ENCODE results near the gene ARHGAP15. TPM values are rescaled to one million over a fixed set of nuclear protein-coding genes. Genes with fewer than 3 reads are reported as not detected.

Gene ARHGAP15
- polyA plus RNA-seq (0.30 TPM in 1 of 2 replicates, not detected in the other), polyA minus RNA-seq (not detected in 2 replicates)

GRCh38 chr2:143128681-143129580 lies at the start of gene ARHGAP15:
ARHGAP15 (plus strand) TSS chr2:143129419.
- TF ChIP-seq CTCF (IDR thresholded peaks at IDR 0.05; ENCODE audit: poor library complexity, severe bottlenecking), result no peak
- no peak for TF ChIP-seq TAF1 (IDR thresholded peaks at IDR 0.05; ENCODE audit: low read depth)
- no peak for TF ChIP-seq MXI1 (conservative IDR thresholded peaks at IDR 0.05; ENCODE audit: poor library complexity, severe bottlenecking)
- TF ChIP-seq REST (IDR thresholded peaks at IDR 0.05; ENCODE audit: borderline replicate concordance), result no peak
- TF ChIP-seq SMC3 (conservative IDR thresholded peaks at IDR 0.05; ENCODE audit: poor library complexity), result no peak
- TF ChIP-seq RAD21 (conservative IDR thresholded peaks at IDR 0.05), result no peak
- no peak for TF ChIP-seq EZH2 (IDR thresholded peaks at IDR 0.05; ENCODE audit: borderline replicate concordance, insufficient read depth, low read length, poor library complexity, severe bottlenecking)
- TF ChIP-seq EP300 (conservative IDR thresholded peaks at IDR 0.05; ENCODE audit: poor library complexity, severe bottlenecking), result no peak
- H4K20me1 ChIP-seq (ENCODE audit: insufficient read depth), result no peaks in the 10 kb centered on the region
- H3K9me3 ChIP-seq (ENCODE audit: low read length), result no peaks in the 10 kb centered on the region
- H3K4me3 ChIP-seq (ENCODE audit: low read length), result no peak within 1 kb of the TSS
- H3K9ac ChIP-seq (ENCODE audit: low read length), result no peak within 1 kb of the TSS
- no peaks in the 10 kb centered on the region for H3K27me3 ChIP-seq (ENCODE audit: insufficient read depth, low read depth, low read length)
- no peaks in the 10 kb centered on the region for H3K9me2 ChIP-seq (ENCODE audit: insufficient read depth, low read length)
- H3K36me3 ChIP-seq (ENCODE audit: insufficient read depth, low read length), result no peaks in the 10 kb centered on the region
- H3K27ac ChIP-seq (ENCODE audit: low read length), result no peak within 1 kb of the TSS
- no peak within 1 kb of the TSS for H3K4me2 ChIP-seq (ENCODE audit: low read length)
- no peaks in the 10 kb centered on the region for H3F3A ChIP-seq (ENCODE audit: insufficient read depth, low read length, poor library complexity, severe bottlenecking)
- H3K79me2 ChIP-seq (replicated peaks; ENCODE audit: insufficient read depth, low read length), result no peaks in the 10 kb centered on the region
- no peak within 1 kb of the TSS for H2AFZ ChIP-seq (ENCODE audit: low read depth, low read length)

- no peaks in the 10 kb centered on the region for H3K27me3 ChIP-seq (ENCODE audit: insufficient read depth, low read depth, low read length)
- H2AFZ ChIP-seq (ENCODE audit: low read depth, low read length), result no peak overlapping the region
- H3K4me3 ChIP-seq (ENCODE audit: low read length), result no peak overlapping the region
- no peaks in the 10 kb centered on the region for H3K36me3 ChIP-seq (ENCODE audit: insufficient read depth, low read length)
- H4K20me1 ChIP-seq (ENCODE audit: insufficient read depth), result no peaks in the 10 kb centered on the region
- no peak overlapping the region for H3K9ac ChIP-seq (ENCODE audit: low read length)
- H3K27ac ChIP-seq (ENCODE audit: low read length), result no peak overlapping the region
- H3K9me2 ChIP-seq (ENCODE audit: insufficient read depth, low read length), result no peaks in the 10 kb centered on the region
- no peak for TF ChIP-seq EZH2 (IDR thresholded peaks at IDR 0.05; ENCODE audit: borderline replicate concordance, insufficient read depth, low read length, poor library complexity, severe bottlenecking)
- no peak for TF ChIP-seq TAF1 (IDR thresholded peaks at IDR 0.05; ENCODE audit: low read depth)
- TF ChIP-seq POLR2AphosphoS5 (IDR thresholded peaks at IDR 0.05), result no peak
- TF ChIP-seq REST (IDR thresholded peaks at IDR 0.05; ENCODE audit: borderline replicate concordance), result no peak
- no peak for TF ChIP-seq MXI1 (conservative IDR thresholded peaks at IDR 0.05; ENCODE audit: poor library complexity, severe bottlenecking)
- no peak for TF ChIP-seq SMC3 (conservative IDR thresholded peaks at IDR 0.05; ENCODE audit: poor library complexity)
- no peak for TF ChIP-seq RAD21 (conservative IDR thresholded peaks at IDR 0.05)
- TF ChIP-seq CTCF (IDR thresholded peaks at IDR 0.05; ENCODE audit: poor library complexity, severe bottlenecking), result no peak
- no peak for TF ChIP-seq EP300 (conservative IDR thresholded peaks at IDR 0.05; ENCODE audit: poor library complexity, severe bottlenecking)
- H3F3A ChIP-seq (ENCODE audit: insufficient read depth, low read length, poor library complexity, severe bottlenecking), result no peaks in the 10 kb centered on the region
- no peaks in the 10 kb centered on the region for H3K79me2 ChIP-seq (replicated peaks; ENCODE audit: insufficient read depth, low read length)
- no peak overlapping the region for H3K4me2 ChIP-seq (ENCODE audit: low read length)
- no peaks in the 10 kb centered on the region for H3K9me3 ChIP-seq (ENCODE audit: low read length)
Measured at GRCh38 chr2:143081616-143082015, 47.6 kb upstream of the ARHGAP15 start.
